ENCODE measurements around the gene SMARCA2.
A peak's percentile ranks its signal among the peaks of the same experiment; 100 is the strongest.

The SMARCA2 gene

DNA sequence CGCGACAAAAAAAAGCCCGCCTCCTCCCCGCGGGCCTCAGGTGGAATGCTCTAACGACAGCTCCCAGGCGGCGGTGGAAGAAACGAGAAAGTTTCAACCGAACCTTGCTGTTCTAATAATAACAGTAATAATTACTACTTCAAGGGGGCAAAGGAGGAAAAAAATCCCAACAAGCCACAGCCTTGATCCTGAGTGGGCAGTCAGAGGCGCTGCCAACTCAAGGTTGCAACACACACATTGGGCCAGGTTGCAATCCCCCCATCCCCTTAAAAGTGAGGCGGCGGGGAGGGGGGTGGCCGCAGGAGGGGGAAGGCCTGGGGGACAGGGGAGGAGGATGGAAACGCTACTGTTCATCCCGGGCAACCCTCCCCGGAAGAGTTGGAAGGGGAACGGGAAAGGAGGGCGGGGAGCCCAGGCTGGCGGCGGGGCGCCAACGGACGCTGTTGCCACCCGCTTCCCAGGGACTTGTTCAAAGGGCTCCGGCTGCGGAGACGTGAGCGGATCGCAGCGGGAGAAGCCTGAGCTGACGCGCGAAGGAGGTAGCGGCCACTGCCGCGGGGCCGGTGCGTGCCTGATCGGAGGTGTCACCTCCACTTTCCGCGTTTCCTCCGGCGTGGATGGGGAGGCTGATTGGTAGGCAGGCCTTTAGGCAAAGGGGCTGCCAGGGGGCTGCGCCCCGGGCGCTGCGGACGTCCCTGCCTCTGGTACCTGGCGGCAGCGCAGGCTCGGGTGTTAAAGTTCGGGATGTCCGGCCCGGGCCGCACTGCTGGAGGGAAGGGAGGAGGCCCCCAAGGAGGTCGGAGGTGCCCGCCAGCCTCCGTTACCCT is 647 bp downstream of the SMARCA2 start:
- DNase-seq (ENCODE audit: low spot score), result peak; percentile 43

DNA sequence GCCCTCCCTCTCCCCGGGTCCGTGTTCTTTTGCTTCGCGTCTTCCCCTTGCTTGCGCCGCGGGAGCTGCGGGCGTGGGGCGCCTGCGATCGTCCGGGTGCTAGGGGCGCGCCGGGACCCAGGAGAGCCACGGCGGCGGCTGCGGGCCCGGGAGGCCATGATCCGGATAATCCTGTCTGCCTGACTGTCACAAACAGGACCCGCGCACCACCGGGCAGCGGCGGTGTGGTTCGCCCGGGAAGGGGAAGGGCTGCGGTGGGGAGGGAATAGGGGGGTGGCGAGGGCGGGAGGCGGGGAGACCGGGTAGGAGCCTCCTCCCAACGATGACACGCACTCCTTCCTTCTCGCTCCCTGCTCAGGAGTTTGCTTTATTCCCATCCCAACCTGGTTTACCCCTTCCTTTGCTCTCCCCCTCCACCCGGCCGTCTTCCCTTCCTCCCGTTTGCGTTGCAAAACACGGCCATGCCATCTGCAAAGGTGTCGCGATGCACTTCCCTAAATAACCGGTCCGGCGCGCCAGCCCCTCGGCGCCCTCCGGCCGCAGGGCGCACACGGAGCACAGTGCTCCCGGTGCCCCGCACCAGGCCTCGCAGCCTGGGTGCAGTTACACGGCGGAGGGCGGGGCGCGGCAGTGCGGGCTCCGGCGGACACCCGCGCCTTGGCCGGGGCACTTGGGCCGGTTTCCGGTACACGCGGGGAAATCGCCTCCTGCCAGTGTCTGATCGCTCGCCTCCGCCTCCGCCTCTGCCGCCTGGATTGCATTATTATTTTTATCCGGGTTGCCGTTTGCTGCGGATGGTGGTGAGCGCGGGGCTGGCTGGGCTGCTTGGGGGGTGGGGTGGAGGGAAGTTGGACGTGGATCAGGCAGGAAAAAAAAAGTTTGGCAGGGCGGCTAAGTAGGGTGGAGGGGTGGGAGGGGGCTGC is 1.5 kb downstream of the SMARCA2 start:
- peak; percentile 88 for DNase-seq (ENCODE audit: low spot score)

DNA sequence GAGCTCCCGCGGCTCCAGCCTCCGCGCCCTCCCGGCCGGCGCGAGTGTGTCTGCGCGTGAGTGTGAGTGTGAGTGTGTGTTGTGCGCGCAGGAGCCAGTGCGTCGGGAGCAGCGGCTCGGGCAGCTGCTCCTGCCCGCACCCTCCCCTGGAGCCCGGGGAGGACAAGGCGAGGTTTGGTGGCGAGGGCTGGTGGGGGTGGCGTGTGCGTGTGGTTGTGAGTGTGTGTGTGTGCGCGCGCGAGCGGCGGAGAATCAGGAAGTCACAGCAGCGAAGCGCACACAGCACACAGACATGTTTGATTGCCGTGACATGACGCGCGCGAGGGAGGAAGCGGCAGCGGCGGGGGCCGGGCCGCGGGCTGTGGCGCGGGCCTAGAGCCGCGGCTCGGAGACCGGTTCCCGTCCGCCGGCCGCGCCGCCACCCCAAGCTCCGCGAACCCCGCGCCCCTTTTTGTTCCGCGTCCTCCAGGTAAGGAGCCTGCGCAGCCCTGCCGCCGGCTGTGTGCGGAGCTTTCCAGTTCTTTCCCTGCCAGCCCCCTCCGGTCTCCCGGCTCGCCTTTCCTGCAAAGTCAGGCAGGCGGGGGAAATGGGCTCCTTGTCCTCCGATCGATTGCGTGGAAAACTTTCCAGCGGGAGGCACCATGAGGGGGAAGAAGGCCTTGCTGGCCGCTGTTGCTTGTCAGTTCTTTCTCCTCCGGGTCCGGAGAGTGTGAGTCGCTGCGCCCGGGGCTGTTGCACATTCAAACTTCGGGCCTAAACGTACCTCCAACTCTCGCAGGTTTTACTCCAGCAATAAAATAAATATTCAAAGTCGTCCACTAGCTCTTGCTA is 2.4 kb downstream of the SMARCA2 start:
- peak; percentile 84 for DNase-seq (ENCODE audit: low spot score)

DNA sequence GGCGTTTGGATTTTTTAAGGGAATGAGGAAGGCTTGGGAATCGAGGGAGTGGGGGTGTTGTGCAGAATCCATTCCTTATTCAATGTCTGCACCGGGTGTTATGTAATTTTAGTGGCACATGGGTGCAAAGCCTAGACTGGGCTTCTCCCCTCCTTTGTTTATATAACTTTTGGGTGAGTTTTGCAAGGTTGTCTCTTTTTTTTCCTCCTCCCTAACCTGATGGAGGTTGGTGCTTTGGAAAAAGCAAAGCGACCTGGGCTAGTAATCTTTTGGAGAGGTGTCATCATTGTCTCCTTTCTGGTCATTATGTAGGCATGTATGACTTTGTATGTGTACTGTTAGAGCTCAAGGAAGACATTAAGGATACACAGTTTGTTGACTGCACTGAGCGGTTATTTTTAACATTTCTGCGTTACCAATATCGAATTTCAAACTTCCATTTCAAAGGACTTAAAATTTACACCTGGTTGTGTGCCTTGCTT is 3.1 kb downstream of the SMARCA2 start:
- DNase-seq (ENCODE audit: low spot score), result no peak

DNA sequence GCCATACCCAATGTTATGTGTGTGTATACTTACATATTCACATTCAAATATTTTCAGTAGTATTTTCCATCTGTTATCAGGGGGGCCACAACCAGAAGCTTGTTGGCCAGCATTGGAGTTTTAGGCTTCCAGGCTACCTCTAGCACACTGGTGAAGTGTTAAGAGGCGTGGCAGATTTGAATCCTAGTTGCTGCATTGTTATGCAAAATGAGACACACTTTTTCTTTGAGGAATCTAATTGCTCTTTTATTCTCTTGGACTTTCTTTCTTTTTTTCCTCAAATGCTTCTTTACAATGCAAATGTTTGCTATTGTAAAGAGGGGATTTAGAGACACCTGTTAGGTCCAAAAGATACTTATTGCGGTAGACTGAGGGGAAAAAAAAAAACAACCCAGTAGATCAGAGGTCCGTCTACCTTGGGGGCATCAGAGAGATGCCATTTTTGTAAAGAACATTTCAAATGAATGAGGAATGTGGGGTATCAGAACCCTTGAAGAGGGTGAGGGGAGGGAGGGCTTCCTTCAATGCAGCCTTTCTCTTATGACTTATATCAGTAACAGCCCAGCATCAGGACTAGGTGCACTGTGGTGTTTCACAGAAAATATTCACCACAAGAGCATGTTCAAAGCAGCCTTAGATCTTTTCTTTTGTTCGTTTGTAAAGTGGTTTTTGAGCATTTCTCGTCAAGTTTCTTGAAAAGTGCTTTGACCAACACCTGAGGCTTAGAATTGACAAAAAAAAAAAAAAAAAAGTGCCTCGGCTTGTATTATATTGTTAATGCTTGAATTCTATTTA is 3.8 kb downstream of the SMARCA2 start:
- no peak for DNase-seq (ENCODE audit: low spot score)

DNA sequence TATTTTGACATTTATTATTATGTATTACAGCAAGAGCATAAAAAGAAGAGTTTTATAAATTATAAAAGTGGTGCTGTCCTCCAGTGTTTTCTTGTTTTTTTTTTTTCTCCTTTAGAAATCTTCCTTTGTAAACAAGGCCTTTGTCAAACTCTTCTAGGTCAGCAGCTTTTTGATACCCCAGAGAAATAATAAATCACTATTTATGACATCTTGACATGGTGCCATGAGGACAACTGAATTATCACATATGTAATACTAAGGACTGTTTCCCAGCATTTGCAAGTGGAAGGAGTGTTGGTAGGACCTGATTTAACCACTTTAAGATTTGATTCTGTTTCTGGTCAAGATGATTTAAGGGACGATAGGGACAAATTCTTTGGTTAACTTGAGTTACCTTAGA is 4.6 kb downstream of the SMARCA2 start:
- no peak for DNase-seq (ENCODE audit: low spot score)

DNA sequence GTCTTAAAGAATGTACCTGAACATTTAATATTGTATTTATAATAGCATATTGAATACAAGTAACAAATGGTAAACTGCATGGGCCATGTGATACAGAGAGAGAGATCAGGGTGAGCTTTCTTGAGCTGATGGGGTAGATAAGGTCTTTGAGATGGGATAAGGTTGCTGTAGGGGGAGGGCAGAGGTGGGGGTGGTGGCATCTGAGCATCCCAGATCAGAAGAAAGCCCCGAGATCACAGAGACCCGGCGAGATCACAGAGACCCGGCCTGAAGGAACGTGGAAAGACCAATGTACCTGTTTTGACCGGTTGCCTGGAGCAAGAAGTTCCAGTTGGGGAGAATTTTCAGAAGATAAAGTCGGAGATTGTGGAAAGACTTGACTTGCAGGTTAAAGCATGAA is 6.6 kb downstream of the SMARCA2 start:
- DNase-seq (ENCODE audit: low spot score), result no peak

DNA sequence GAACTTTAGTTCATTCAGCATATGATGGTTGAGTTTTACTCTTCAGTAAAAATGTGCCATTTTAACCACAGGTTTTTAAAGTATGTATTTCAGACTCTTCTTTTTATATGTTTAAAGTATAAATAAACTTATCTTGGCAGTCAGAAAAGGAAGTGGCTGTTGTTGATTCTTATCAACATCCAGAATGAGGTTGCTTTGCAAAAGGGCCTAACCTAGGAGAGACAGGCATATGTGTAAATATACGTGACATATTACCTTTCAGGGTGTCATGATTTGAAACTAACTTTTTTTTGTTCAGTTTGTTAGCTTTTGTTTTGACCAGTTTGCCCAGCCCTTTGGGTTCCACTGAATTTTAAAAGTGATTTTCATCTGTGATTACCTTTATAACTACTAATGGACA is 7.4 kb downstream of the SMARCA2 start:
- DNase-seq (ENCODE audit: low spot score), result no peak

DNA sequence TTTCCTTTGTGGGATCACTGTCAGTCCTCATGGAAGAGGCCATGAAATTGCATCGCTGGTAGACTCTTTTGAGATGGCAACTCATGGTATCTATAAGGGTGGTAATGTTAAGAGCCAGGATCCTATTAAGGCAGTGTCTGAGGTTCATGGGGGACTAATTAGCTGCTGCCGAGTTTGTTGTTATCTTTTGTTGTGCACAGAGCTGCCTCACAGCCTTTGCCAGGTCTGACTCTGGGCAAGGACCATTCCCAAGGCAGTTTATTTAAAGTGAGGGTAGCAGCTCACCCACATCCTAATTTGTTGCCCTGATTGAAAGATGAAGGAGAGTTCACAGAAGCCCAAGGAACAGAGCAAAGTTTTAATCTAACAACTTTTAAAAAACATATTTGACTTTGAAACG is 7.9 kb downstream of the SMARCA2 start:
- DNase-seq (ENCODE audit: low spot score), result no peak

DNA sequence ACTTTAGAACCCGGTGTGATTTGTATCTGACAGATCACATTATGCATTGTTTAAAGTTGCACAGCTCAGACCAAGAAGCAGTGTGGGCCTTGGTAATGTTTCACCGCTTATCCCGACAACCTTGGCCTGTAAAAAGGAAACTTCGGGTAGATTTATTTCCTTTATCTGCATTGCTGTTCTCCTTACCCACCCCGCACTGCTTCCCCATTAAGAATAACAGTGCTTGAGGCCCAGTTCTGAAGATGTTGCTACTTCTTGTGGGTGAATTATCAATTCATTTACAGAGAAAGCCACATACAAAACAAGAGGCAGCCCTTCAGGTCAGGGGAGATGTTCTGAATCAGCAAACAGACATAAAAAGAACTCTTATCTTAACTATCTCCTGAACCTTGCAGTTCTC is 8.4 kb downstream of the SMARCA2 start:
- DNase-seq (ENCODE audit: low spot score), result no peak

DNA sequence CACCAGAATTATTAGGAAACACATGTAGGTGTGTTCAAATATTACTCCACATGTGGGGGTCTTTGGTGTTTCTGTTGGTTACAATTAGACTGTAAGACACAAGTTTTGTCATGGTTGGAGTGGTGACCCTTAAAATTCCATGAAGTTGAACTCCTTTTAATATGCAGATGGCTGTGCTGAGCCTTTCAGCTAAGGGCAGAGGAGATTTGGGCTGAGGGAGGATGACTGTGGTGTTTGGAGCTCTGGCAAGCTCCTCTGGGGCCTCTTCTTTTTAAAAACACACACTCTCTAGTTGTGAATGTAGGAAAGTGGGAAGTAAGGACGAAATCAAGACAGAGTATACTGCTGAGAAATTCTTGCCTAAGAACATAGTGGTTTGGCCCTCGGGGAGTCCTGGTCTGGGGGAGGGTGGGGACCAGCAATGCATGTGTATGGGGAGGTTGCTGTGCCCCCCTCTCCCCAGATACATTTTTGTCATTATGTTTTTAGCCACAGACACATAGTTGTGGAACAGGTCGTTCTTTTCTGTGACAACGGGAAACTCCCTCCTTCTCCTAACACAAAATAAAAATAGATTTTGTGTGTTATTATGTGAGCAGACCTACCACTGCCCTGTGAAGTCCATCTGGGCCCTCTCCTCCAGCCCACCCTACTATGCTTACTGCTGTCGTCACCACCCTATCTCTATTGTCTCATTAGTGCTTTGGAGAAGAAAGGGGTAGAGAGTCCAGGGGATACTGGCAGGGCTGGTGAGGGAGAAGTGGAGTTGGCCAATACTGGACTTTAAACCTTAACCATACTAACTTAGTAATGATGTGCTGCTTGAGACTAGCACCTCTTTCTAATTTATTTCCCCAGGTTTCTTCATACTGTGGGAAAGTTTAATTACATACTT is 10.0 kb downstream of the SMARCA2 start:
- DNase-seq (ENCODE audit: low spot score), result no peak

DNA sequence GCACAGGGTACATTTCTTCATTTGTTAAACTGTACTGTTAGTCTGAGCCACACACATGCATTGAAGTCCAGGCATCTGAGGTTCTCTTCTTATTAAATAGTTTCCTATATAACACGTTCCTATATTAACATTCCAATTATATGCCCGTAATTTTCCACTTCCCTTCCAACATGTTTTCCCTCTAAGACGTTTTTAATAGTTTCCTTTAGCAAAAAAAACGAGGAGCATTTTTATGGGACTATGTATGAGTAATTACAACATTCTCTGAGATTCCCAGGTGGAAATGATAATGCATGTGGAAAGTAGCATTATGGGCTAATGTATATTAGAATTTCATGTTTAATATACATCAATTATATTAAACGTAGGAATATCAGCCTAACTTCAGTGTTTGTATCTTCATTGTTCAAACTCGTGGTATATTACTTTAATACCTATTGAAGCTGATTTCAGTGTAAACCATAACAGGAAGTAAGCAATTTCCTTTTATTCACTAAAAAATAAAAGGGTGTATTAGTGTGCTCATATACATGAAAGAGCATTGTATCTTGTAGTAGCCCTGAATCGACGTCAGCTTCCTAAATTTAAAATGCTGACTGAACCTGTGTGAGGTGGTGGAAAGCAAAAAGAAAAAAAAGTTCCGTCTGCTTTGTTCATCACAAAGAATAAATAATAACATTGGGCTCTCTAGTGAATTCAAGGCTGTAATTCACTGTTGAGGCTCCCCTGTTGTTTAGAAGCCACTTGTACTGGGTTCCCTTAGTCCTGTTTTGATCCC is 11.3 kb downstream of the SMARCA2 start:
- no peak for DNase-seq (ENCODE audit: low spot score)

DNA sequence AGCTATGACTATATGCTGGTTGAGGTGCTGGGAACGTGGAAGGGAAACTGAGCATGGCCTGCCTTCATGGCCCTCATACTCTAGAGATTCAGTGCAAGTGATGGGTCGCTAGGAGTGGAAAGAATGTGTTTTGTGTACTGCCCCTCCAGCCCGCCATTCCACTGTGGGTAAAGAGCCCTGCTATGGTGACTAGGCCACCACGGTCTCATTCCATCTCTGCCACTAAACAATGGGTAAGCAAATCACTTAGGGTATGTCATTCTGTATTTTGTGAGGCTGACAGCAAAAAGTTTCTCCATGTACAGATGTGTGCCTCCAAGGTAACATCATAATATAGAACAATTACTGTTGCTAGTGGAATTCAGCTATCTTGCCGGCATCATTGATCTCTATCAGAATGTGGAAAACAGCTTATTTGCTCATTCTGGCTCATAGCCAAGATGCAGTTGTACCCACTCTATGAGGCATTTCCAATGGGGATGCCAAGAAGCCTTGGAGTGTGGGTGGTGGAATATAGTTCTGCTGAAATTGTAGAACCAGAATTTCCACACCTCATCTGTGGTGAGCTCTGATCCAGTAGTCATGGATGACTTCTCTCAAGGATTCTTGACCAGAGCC is 12.5 kb downstream of the SMARCA2 start:
- DNase-seq (ENCODE audit: low spot score), result no peak

DNA sequence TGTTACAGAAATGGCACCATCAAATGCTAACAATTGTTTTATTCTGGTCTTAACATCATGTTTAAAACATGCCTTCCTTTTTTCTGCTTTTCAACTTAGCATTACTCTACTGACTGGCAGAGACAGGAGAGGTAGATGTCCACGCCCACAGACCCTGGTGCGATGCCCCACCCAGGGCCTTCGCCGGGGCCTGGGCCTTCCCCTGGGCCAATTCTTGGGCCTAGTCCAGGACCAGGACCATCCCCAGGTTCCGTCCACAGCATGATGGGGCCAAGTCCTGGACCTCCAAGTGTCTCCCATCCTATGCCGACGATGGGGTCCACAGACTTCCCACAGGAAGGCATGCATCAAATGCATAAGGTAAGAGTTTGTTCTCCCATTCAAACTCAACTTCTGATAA is 13.7 kb downstream of the SMARCA2 start:
- no peak for DNase-seq (ENCODE audit: low spot score)

DNA sequence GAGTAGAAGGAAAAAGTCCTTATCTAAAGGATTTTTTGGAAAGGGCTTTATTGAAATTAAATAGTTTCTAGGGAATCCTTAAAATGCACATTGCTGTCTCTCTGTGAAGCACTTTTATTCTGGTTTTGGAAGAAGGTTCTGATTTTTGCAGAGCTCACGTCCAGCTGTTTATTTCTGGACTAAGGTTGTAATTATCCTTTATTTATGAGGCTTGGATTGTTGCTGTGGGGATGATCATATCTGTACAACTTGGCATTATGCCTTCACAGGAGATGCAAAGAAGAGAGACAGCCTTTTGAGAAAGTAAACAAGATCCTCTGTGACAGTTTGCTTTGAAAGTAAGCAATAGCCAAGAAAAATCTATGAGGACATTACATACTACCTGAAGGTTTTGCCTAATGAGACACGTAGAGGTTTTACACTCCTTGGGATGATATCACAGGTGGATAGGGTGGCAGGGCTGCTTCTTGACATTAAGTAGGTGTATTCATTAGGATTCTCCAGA is 14.6 kb downstream of the SMARCA2 start:
- no peak for DNase-seq (ENCODE audit: low spot score)

DNA sequence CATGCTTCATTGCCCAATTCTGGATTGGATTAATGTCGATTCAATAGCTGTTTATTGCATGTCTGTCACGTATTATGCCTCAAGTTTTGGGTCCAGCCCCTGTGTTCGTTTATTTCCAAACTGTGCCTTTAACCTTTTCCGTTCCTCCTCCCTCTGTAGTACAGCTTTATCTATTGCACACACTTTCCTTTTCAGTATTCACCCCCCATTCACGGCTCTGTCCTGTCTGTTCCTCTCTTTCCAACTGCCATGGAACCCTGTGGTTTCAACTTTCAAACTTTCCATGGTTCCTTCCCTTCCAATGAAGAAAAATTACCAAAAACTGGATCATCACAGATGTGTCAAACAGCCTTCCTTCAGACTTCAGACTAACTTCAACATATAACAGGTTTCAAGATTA is 17.1 kb downstream of the SMARCA2 start:
- no peak for DNase-seq (ENCODE audit: low spot score)

DNA sequence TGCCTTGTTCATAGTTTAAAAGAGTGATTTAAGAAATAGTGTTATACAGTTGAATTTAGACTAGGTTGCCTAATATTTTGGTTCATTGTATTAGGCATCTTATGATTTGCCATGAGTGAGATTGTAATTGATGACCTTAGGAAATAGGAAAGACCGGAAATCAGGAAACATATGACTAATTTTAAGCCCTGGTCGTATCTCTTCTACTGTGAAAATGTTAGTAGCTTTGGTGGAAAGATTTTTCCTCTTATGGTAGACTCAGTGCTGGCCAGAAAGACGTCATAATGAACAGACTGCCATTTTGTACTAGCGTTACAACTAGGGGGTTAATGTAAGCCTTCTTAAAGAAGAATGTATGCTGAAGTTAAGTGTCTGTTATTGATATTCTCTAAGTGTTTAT is 21.7 kb downstream of the SMARCA2 start:
- no peak for DNase-seq (ENCODE audit: low spot score)

DNA sequence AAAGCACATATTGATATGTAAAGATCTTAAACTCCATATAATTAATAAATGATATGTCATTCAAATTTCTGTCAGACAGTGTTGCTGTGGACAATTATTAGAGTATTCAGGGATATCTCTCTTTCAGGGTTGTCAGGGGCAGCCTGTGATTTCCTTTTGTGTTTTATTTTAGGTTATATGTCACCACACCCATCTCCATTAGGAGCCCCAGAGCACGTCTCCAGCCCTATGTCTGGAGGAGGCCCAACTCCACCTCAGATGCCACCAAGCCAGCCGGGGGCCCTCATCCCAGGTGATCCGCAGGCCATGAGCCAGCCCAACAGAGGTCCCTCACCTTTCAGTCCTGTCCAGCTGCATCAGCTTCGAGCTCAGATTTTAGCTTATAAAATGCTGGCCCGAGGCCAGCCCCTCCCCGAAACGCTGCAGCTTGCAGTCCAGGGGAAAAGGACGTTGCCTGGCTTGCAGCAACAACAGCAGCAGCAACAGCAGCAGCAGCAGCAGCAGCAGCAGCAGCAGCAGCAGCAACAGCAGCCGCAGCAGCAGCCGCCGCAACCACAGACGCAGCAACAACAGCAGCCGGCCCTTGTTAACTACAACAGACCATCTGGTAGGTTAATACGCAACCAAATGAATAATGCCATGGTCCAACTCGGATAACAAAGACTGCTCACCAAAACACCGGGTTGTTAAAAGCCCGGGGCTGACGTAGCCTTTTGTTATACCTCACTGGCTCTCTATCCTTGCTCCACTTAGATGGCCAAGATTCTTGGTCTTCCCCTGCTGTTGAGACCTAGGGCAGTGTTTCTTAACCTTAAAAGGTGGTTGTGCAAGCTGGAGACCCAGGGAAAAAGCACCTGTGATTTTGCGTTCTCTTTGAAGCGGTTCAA is 24.4 kb downstream of the SMARCA2 start:
- DNase-seq (ENCODE audit: low spot score), result no peak
